Coronary artery (tissue), 2 donors: Measurements from ENCODE around the gene CCDC92B.
A peak's percentile ranks its signal among the peaks of the same experiment; 100 is the strongest.

Experiments
- DNase-seq: peaks from one replicate; pipeline ENCODE4 v3.0.0-alpha.2; 2017; ENCODE audit warnings: low spot score
- H3K27ac ChIP-seq, 2 donors: fragments of 200-600 bp; sonication (generic); one replicate each; pipeline ENCODE4 v1.5.1; 2016 to 2019
- H3K4me3 ChIP-seq: fragments of 200-600 bp; sonication (generic); 2 replicates; pipeline ENCODE4 v1.5.1; 2016; ENCODE audit warnings: mild to moderate bottlenecking, moderate library complexity
- TF ChIP-seq, protein P1 (sequence below): fragments of 200-600 bp; sonication (generic); IDR thresholded peaks from one replicate; pipeline ENCODE4 v1.5.1; 2019; ENCODE audit warnings: antibody characterized with exemption

The CCDC92B gene

DNA sequence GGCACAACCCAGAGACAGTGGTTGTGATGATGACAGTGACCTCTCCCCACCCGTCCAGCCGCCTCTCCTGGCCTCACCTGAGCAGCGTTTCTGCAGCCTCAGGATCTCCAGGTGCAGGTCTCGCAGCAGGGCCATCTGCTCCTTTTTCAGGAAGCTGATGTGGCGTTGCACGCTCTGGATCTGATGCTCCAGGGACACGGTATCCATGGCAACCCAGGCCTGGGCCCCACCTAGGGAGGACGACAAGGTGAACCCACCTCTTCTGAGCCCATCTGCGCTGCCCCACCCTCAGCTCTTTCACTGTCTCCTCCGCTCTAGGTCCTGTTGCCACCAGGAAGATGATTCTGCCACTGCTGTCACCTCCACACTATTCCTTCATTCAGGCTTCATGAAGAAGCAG, 14.5 kb downstream of the CCDC92B start:
- DNase-seq = no peak
- Histone ChIP-seq H3K27ac (no peak overlapping the region), H3K4me3 (no peak overlapping the region)
- TF ChIP-seq, protein P1, sequence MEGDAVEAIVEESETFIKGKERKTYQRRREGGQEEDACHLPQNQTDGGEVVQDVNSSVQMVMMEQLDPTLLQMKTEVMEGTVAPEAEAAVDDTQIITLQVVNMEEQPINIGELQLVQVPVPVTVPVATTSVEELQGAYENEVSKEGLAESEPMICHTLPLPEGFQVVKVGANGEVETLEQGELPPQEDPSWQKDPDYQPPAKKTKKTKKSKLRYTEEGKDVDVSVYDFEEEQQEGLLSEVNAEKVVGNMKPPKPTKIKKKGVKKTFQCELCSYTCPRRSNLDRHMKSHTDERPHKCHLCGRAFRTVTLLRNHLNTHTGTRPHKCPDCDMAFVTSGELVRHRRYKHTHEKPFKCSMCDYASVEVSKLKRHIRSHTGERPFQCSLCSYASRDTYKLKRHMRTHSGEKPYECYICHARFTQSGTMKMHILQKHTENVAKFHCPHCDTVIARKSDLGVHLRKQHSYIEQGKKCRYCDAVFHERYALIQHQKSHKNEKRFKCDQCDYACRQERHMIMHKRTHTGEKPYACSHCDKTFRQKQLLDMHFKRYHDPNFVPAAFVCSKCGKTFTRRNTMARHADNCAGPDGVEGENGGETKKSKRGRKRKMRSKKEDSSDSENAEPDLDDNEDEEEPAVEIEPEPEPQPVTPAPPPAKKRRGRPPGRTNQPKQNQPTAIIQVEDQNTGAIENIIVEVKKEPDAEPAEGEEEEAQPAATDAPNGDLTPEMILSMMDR = no peak

DNA sequence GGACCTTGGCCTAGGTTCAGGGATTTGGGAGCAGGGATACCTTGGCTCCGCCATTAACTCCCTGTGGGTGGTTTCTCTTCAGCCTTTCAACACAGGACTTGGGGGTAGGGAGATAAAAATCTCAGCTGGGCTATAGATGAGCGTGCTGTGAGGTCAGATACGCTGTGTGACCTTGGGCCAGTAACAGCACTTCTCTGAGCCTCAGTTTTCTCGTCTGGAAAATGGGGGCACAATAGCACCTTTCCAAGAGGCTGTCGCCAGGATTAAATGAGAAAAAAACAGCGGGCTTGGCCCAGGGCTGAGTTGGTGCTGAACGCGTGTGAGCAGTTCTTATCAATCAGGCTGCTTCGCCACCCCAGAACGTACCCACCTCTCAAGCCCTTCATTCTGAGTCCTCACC, 17.6 kb downstream of the CCDC92B start:
- no peak for DNase-seq
- TF ChIP-seq, protein P1 = no peak
- H3K4me3 ChIP-seq = no peak overlapping the region
- no peak overlapping the region for H3K27ac ChIP-seq

DNA sequence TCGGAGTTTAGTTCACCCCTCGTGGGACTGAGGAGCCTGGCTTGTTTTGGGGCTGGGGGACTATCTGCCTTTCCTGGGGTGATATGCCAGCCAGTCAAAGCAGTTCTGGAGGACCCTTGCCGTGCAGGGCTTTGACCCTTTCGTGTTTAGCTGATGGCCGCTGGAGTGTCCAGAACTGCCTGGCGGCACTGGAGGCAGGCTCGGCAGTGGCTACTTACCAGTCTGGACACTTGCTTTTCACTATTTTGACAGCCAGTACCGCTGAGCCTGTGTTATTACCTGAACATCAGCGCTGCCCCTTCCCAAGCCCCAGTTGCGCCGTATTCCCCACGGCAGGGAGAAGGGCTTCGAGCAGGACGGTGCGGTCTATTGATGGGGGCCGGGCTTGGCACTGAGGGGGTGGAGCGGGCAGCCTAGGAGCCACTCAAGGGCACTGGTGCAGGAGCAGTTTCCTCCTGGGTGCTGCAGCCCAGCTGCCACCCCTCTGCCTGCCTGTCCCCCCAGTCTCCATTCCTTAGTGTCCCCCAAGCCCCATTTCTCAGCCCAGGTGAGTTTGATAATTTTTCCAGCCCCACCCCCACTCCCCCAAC, 18.6 kb downstream of the CCDC92B start:
- Histone ChIP-seq H3K4me3 (no peak overlapping the region), H3K27ac (no peak overlapping the region)
- TF ChIP-seq, protein P1 = no peak
- DNase-seq = no peak

DNA sequence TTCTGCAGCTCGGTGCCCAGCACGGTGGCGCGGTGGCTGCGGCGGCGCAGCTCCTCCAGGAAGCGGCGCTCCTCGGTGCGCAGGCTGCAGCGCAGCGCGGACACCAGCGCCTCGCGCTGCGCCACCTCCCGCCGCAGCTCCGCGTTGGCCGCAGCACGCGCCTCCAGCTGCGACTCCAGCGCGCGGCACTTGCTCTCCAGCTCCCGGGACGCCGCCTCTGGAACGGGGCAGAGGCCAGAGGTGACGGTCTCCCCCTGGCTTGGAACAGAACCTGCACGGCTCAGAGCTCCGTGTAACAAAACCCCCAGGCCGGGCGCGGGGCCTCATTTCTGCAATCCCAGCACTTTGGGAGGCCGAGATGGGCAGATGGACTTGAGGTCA, 24.7 kb downstream of the CCDC92B start:
- H3K27ac ChIP-seq = peak overlapping the region in 1 of 2 donors; percentile 37
- TF ChIP-seq, protein P1 = no peak
- H3K4me3 ChIP-seq = peak overlapping the region; percentile 62
- no peak for DNase-seq

DNA sequence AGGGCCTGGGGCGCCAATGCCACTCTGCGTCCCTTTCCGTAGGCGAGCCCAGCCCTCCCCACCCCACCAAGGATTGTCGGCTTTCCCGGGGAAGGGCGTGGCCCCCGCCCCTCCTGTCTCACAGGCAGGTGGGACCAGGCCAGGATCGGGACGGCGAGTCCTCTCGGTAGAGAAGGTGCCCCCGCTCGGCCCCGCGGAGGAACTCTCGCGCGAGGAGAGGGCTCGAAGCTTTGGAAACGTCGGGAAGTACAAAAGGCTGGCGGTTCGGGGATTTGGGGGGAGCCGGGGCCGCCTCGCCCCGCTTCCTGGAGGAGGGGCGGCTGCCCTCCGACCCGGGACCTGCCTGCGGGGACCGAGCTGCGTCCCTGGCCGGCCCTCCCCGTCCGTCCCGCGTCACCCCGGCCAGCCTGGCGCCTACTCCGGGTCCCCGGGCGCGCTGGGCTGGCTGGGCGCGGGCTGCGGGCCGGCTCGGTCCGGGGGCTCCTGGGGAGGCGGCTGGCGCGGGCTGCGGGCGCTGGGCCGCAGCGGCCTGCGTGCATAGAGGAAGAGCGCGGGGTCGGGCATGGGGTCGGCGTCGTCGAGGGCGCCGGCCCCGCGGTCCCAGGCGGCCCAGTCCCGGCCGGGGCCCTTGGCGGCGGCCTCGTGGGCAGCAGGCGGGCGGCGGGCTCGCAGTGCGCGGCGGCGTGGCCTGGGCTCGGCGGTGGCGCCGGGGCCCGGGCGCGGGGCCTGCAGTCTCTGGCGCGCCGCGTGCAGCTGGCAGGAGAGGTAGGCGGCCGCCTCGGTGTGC, 25.3 kb downstream of the CCDC92B start:
- TF ChIP-seq, protein P1 = no peak
- Histone ChIP-seq H3K4me3 (peak overlapping the region; percentile 62), H3K27ac (peak overlapping the region in 1 of 2 donors; percentile 37)
- DNase-seq = no peak

DNA sequence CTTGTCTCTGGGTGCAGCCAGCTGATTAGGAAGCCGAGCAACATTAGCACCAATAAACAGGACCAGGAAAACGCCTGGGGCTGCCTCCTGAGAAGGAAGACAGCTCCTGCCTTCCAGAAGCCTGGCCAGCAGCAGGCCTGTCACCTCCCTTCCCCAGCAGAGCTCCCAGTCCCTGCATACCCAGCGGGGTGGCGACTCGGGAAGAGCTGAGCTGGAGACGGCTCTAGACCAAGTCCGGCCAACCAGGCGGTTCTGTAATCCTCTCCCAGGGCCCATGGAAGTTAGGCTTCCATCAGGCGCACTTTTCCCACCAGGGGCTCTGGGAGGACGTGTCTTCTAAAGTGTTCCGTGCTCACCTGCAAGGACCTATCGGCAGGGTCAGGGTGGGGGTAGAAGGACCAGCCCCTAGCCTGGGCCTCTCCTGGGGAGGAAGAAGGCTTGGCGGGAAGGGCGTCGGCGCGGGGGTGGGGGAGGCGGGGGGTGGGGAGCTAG, 25.9 kb downstream of the CCDC92B start:
- TF ChIP-seq, protein P1 = no peak
- Histone ChIP-seq H3K27ac (peak overlapping the region in 1 of 2 donors; percentile 37), H3K4me3 (peak overlapping the region; percentile 62)
- no peak for DNase-seq

DNA sequence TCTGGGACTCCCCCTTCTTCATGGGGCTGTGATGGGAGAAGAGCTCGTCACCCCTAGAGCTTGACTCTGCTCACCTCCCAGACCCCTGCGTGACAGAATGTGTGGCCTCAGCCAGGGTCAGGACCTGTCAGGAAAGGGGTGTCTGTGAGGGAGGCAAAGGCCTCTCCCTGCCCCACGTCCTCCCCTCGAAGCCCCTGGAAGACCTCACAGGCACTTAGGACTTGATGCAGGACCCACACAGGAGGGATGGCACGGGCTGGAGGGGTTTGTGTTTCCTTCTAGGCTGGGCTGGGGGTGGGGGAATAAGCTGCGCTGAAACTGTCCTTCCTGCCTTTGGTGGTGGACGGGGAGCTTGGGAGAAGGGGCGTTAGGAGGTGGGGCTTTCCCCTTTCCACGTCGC, 26.8 kb downstream of the CCDC92B start:
- Histone ChIP-seq H3K4me3 (no peak overlapping the region), H3K27ac (no peak overlapping the region)
- DNase-seq = no peak
- TF ChIP-seq, protein P1 = no peak
